K562 (cell line): Measurements from ENCODE around the gene LAMB4. TPM values are rescaled to one million over a fixed set of nuclear protein-coding genes. Genes with fewer than 3 reads are reported as not detected.

Experiments used
- DDX20 ChIP-seq: fragments of 450-650 bp; IDR thresholded peaks from 2 replicates; pipeline ENCODE4 v1.6.1; 2016; ENCODE audit warnings: missing genetic modification characterization, low read depth, mild to moderate bottlenecking, missing compliant biosample characterization, moderate library complexity
- FIP1L1 ChIP-seq: fragments of 200-400 bp; formaldehyde crosslinking; IDR thresholded peaks from 2 replicates; pipeline ENCODE4 v1.6.1; 2018; ENCODE audit warnings: mild to moderate bottlenecking, low read depth, low read length; ENCODE audit not compliant: poor library complexity, severe bottlenecking
- GATAD2A ChIP-seq: fragments of 450-650 bp; IDR thresholded peaks from 2 replicates; pipeline ENCODE4 v1.6.1; 2017
- HOXB6 ChIP-seq: fragments of 250-450 bp; sonication (Bioruptor Pico); IDR thresholded peaks from 2 replicates; pipeline ENCODE4 v1.5.1; 2022; ENCODE audit warnings: mild to moderate bottlenecking, borderline replicate concordance
- MCM7 ChIP-seq, 2 experiments: fragments of 450-650 bp; IDR thresholded peaks; 2 replicates each; pipeline ENCODE4 v1.6.1; 2016 to 2018
- TAL1 ChIP-seq: fragments of 450-650 bp; IDR thresholded peaks from 2 replicates; pipeline ENCODE4 v1.6.1; 2016; ENCODE audit warnings: mild to moderate bottlenecking
- ZNF347 ChIP-seq: fragments of 450-650 bp; formaldehyde crosslinking; IDR thresholded peaks from 2 replicates; pipeline ENCODE4 v1.4.0; 2020; ENCODE audit warnings: low read depth, mild to moderate bottlenecking, moderate library complexity
- ZNF384 ChIP-seq: IDR thresholded peaks from 2 replicates; pipeline ENCODE4 v1.6.1; 2012; ENCODE audit warnings: low read depth, low read length, improper control_type of control experiment
- ZSCAN32 ChIP-seq: fragments of 450-650 bp; formaldehyde crosslinking; IDR thresholded peaks from 2 replicates; pipeline ENCODE4 v1.4.0; 2020; ENCODE audit warnings: mild to moderate bottlenecking, moderate library complexity
- polyA plus RNA-seq, 8 experiments: library from polyadenylated mRNA; depleted of rRNA in 4 of 8; stranded (reverse) in 5 of 8; unstranded in 3 of 8; fragments of >200 nt; fragmentation: Nextera tagmentation in 2 of 8; fragmentation: Illumina TruSeq in 1 of 8; extraction: Ambion mirVana in 2 of 8; extraction: Trizol in 1 of 8; gene quantifications; 2 replicates each; pipeline versions ENCODE4 v1.2.1 to v1.2.3, GENCODE V29; 2011 to 2014; ENCODE audit warnings: inconsistent platforms in 1 of 8, missing spikeins in 1 of 8
- total RNA-seq, 7 experiments: library from RNA; depleted of rRNA in 6 of 7; stranded (reverse); fragments of >200 nt in 6 of 7; fragmentation: Illumina TruSeq in 2 of 7; extraction: Trizol in 2 of 7; gene quantifications; 2 replicates each; pipeline versions ENCODE4 v1.2.1 to v1.2.3, GENCODE V29; 2011 to 2021; ENCODE audit warnings: low replicate concordance in 1 of 7
- TF ChIP-seq, protein P1 (sequence below), 2 experiments: fragments of 450-650 bp; IDR thresholded peaks; 2 replicates each; pipeline ENCODE4 v1.6.1; 2016; ENCODE audit warnings: mild to moderate bottlenecking in 2 of 2, borderline replicate concordance in 1 of 2, low read depth in 1 of 2, moderate library complexity in 1 of 2
- TF ChIP-seq, protein P2 (sequence below): fragments of 250-450 bp; sonication (Bioruptor Pico); IDR thresholded peaks from 2 replicates; pipeline ENCODE4 v1.8.0; 2022; ENCODE audit warnings: moderate library complexity, mild to moderate bottlenecking, inconsistent platforms

The LAMB4 gene
- total and polyA plus RNA-seq, 9 of the 15 experiments (the other 6 are each of a cell fraction or from before 2014, with no cell fraction given): 0.06 to 0.13 (median 0.07) TPM; not detected in 6

DNA sequence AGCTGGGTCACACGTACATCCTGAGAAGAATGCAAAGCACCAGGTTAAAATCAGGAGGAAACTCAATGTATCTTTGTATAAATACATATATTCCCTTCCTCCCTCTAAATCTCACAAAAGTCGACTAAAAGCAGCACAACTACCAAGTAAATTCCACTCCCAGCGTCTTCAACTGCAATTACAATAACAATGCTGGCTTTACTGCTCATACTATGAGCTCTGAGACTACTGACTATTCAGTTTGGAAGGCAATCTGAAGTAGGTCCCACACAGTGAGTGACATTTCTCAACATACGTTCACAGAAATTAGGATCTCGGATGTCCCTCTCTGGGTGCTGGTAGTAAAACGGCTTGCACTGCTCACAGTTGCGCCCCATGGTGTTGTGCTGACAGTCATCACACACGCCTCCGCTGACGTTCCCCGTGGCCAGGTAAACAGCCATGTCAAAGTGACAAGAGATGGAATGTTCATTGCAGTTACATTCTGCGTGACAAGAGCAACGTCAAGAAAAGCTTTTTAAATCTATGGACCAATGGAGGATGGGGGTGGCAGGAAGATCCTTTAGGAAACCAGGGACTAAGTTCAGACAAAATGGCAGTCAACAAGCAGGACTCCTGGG, 154.7 kb downstream of the LAMB4 start (continued):
- TF ChIP-seq, protein P1, sequence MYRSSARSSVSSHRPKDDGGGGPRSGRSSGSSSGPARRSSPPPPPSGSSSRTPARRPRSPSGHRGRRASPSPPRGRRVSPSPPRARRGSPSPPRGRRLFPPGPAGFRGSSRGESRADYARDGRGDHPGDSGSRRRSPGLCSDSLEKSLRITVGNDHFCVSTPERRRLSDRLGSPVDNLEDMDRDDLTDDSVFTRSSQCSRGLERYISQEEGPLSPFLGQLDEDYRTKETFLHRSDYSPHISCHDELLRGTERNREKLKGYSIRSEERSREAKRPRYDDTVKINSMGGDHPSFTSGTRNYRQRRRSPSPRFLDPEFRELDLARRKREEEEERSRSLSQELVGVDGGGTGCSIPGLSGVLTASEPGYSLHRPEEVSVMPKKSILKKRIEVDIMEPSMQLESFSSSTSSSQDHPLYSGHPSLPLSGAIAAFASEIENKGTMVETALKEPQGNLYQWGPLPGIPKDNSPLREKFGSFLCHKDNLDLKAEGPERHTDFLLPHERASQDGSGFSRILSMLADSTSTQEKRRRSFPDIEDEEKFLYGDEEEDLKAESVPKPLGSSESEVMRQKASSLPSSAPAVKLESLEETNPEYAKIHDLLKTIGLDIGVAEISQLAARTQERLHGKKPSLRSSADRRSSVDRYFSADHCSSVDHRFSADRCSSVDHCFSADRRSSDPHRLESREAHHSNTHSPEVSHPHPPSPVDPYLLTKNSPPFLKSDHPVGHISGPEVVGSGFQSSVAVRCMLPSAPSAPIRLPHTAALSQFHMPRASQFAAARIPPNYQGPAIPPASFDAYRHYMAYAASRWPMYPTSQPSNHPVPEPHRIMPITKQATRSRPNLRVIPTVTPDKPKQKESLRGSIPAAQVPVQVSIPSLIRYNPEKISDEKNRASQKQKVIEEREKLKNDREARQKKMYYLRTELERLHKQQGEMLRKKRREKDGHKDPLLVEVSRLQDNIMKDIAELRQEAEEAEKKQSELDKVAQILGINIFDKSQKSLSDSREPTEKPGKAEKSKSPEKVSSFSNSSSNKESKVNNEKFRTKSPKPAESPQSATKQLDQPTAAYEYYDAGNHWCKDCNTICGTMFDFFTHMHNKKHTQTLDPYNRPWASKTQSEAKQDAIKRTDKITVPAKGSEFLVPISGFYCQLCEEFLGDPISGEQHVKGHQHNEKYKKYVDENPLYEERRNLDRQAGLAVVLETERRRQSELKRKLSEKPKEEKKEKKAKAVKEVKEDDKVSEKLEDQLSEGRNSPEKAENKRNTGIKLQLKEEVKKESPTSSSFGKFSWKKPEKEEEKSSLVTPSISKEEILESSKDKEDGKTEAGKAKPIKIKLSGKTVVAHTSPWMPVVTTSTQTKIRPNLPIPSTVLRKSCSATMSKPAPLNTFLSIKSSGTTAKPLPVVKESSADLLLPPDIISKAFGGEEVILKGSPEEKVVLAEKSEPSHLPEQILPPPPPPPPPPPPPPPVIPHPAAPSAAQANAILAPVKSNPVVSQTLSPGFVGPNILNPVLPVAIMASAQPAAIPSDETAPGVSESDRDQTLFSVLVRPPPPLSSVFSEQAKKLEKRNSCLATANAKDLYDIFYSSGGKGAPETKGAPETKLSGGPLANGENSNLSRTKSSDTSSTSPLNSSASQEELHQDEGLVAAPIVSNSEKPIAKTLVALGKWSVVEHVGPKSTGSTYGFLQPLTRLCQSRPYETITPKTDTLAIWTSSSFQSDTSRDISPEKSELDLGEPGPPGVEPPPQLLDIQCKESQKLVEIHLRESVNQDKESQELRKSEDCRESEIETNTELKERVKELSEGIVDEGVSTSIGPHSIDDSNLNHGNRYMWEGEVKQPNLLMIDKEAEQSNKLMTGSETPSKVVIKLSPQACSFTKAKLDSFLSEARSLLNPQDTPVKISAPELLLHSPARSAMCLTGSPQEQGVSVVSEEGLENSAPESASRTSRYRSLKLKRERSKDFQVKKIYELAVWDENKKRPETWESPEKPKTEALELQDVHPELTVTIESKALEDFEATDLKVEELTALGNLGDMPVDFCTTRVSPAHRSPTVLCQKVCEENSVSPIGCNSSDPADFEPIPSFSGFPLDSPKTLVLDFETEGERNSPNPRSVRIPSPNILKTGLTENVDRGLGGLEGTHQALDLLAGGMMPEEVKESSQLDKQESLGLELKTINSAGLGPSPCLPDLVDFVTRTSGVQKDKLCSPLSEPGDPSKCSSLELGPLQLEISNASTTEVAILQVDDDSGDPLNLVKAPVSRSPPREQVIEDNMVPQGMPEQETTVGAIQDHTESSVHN (IDR thresholded peaks at IDR 0.05; ENCODE audit: borderline replicate concordance in 1 of 2, low read depth in 1 of 2): no peak
- no peak for TF ChIP-seq GATAD2A
- TF ChIP-seq TAL1: no peak
- no peak for TF ChIP-seq HOXB6 (CRISPR knock-in tag)
- no peak for TF ChIP-seq FIP1L1
- TF ChIP-seq ZNF384: no peak
- TF ChIP-seq, protein P2, sequence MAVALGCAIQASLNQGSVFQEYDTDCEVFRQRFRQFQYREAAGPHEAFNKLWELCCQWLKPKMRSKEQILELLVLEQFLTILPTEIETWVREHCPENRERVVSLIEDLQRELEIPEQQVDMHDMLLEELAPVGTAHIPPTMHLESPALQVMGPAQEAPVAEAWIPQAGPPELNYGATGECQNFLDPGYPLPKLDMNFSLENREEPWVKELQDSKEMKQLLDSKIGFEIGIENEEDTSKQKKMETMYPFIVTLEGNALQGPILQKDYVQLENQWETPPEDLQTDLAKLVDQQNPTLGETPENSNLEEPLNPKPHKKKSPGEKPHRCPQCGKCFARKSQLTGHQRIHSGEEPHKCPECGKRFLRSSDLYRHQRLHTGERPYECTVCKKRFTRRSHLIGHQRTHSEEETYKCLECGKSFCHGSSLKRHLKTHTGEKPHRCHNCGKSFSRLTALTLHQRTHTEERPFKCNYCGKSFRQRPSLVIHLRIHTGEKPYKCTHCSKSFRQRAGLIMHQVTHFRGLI: no peak
- no peak for TF ChIP-seq MCM7 (IDR thresholded peaks at IDR 0.05)
- TF ChIP-seq ZSCAN32 (CRISPR knock-in tag): no peak
- TF ChIP-seq DDX20 (tag): no peak
- no peak for TF ChIP-seq ZNF347 (CRISPR knock-in tag)
